NCI-H524 treated with DMSO at 0.1 percent for 48 hours (cell line): ENCODE data around the gene SCGB3A1.

Experiments used
- DNase-seq: peaks from one replicate; lab custom pipeline; 2025; lab: John Stamatoyannopoulos, UW

The SCGB3A1 gene

DNA sequence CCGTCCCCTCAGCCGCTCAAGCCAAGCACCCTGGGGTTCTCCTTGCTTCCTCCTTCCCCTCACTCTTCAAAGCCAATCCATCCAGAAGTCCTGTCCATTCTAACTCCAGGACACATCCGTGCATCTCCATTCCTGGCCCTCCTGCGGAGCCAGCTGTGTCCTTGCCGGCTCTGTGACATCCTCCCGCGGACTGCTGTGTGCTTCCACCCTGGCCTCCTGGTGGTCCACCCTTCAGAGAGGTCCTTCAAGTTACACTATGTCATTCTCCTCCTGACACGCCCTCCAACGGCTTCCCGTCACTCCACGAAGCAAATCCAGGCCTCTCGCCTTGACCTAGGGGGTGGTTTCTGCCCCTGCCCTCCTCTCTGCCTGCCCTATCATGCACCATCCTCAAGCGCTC is 13.0 kb upstream of the SCGB3A1 start:
- DNase-seq = no peak

DNA sequence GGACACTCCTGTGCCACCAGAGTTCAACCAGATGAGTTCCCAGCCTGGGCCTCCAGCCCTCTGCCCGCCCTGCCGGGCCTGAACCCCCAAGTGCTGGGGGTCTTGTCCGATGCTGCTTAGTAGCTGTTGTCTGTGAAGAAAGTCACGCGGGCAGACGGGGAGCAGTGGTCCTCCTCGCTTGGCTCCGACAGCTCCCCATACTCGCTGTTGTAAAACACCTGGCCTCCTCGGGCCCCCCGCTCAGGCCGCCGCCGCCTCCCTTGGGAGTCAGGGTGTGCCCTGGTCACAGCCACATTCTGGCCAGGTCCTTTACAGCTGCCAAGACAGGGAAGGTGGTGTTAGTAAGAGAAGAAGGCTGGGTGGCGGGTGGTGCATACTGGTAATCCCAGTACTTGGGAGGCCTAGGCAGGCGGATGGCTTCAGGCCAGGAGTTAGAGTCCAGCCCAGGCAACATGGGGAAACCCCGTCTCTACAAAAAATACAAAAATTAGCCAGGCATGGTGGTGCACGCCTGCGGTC is 11.8 kb upstream of the SCGB3A1 start:
- no peak for DNase-seq

DNA sequence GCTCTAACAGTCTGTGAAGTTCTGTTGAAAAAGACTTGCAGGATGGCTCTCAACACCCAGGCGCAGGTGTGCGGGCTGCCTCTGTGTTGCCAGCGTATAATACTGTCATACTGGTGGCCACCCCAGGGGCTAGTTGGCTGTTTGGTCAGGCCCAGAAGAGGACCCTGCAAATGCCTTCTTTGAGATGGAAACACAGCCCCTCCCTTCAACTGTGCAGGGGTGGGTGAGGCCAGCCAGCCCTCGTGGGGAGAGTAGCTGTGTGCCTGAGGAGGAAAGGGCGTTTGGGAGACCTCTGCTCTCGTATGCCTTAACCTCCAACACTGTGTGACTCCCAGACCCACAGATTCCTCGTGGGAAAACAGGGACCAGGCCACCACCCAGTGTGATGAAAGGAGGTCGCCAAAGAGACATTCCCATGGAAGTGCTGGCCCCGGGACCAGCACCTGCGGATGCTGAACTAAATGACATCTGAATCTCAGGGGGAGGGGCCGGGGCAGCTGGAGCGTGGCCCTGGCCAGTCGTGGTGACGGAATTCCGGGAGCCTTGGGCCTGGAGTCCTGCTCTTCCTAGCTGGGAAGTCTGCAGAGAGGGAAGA is 11.3 kb upstream of the SCGB3A1 start:
- no peak for DNase-seq

DNA sequence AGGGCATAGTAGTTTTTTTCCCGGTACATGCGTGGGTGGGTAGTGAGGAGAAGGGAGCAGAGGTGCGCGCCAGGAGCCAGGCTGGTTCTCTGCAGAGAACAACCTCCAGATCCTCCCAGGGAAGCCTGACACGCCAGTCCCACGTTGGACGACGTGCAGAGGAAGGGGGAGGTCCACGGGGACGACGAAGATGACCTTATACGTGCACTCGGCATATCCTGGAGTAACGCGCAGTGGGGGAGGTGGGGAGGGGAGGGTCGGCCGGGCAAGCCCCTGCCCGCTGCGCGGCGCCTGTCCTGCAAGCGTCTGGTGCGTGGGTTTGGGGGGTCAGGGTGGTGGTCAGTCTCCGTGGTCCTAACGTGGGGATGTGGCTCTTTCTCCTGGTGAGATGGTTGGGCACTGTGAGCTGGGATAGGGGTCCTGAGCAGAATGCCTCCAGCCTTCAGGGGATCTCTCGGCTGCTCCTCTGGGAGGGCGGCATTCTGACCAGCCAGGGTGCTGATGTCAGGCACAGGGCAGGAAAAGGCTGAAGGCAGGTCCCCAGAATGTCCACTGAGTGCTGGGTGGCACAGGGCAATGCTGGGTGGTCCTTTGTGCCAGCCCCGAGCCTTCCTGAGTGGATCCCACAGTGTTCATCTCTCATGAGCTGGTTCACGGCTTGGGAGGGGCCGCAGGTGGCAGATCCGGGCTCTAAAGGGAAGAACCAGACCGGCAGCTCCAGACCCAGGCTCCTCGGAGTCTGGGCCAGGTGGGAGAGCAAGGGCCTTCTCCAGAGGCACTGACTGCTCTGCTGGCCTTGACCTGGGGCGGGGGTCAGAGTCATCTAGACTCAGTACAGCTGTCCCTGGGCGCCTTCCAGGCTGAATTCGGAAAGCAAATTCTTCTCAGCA is 10.5 kb upstream of the SCGB3A1 start:
- no peak for DNase-seq

DNA sequence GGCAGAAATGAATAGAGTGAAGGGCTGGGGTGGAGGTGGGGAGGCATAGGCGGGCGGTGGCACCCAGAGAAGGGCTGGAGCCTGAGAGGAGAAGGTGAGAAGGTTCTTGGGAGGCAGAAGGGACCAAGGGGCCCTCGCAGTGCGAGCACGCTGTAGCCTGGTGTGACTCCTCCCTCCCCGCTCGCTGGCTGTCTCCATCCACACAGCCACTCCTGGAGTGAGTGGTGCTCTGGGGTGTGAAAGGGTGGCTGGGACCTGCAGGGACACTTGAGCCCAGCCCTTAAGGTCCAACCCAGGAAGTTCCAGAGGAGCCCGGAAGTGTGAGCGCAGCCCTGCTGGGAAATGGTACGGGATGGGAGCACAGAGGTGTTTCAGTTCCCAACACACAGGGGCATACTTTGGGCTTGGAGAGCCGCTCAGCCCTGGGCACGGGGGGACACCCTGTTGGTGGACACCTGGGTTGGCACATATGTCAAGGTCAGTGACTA is 9.3 kb upstream of the SCGB3A1 start:
- DNase-seq = no peak

DNA sequence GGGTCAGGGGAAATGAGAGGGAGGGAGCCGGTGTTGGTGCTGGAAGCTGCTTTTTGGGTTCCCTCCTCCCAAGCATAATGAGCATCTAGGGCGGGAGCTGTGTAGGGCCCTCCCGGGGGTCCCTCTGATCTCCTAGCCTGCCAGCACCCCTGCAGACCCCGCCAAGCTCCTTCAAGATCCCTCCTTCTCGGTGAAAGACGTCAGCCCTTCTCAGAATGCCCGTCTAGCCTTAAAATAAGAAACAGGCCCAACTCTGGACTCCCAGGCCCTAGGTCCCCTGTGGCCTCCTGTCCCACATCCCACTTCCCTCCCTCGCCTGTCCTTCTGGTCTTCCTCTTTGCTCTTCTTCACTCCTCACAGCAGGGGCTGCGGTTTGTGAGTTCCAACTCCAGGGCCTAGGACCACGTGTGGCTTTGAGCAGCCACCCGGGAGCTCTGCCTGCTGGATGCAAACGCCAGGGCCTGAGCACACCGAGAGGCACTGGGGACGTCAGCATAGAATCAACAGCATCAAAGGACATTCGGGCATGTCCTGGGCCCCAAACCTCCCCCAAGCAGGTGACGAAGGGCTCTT is 8.8 kb upstream of the SCGB3A1 start:
- no peak for DNase-seq

DNA sequence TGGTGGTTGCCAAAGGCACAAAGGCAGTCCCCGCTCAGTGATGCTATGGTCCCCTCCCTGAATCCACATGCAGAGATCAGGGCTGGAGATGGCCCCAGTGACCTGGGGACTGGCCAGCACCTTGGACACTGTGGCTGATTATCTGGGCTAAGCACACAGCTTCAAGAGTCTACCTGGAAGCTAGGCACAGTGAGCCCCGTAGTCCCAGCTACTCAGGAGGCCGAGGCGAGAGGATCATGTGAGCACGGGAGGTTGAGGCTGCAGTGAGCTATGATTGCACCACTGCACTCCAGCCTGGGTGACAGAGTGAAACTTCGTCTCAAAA is 8.3 kb upstream of the SCGB3A1 start:
- DNase-seq = no peak

DNA sequence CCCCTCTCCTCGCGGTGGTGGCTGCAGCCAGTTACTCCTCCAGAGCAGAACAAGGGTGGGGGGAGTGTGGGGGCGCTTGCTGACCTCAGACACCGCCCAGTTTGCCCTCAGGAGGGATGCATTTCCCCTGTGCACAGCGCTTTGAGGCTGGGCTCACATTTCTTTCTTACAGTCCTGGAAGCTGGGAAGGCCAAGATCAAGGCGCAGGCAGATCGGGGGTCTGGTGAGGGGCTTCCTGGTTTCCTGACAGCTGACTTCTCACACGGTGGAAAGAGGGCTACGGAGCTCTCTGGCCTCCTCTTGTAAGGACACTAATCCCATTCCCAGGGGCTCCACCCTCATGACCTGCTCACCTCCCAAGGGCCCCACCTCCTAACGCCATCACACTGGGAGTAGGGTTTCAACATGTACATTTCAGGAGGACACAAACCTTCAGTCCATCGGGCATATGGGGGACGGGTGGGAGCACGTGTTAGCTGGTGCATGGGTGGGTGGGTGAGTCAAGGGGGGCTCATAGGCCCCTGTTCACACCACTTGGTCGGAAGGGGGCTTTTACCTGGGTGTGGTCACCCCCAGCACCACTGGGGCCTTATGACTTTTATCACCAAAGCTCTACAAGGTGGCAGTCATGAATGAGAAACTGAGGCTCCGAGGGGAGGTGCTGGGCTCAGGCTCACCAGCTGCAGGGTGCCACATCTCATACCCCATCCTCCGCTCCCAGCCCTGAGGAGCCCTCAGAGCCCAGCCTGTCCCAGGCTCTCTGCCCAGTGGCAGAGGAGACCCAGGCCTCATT is 7.7 kb upstream of the SCGB3A1 start:
- DNase-seq = no peak

DNA sequence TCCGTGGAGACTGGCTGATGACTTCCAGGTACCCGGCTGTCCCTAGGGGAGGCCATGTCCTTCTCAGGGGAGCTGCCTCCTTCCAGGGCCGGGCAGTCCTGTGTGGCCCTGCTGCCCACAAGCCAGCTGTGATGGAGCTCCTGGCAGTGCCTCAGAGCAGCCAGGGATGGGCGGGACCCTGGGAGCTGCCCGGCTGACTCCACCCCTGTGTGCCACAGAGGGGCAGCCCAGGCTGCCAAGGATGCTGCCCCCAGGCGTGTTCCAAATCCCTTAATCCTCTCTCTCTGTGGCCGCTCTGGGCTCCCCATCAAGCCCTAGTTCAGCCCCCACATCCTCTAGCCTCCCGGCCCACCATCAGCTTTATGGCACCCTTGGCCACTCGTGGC is 7.0 kb upstream of the SCGB3A1 start:
- DNase-seq = no peak

DNA sequence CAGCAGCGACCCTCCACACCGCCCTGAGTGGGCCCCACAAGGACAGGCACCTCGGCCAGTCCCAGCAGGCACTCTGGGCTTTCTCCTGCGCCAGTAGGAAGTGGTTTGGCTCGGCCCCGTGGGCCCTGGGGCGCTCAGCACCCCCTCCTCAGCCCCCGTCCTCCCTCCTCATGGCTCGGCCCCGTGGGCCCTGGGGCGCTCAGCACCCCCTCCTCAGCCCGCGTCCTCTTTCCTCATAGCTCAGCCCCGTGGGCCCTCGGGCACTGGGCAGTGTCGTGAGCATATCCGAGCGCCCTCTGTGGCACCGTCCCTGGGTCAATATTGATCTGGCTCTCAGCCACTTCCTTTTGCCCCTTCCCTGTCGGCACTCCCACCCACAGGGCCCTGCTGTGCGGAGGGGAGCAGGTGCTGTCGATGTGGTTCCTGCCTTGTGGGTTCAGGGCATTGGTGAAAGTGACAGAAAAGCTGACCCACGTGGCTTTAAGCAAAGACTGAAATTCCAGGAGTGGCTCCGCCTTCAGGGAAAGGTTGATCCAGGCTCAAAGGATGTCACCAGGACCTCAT is 5.5 kb upstream of the SCGB3A1 start:
- DNase-seq = no peak

DNA sequence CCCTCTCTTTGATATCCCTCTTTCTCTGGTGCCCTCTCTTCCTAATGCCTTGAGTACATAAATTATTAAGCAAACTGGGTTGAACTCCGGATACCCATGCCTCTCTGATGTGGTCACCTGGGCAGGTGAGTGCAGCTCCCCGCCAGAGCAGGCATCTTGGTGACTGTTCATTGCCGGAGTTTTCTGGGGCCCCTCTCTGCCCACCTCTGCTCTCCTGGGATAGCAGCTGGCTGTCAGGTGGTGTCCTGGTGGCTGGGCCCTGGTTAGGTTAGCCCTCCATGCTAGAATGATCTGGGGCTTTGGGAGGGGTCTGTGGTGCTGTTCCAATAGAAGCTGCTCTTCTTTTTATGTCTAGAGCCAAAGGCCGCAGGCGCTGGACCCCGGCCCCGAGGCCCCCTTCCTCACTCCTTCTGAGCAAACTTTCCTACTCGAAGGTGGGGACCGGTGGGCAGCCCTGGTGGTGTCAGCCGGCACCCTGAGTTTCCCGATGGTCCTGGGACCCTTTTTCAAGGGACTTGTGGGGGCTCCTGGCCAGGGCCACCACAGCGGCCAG is 4.9 kb upstream of the SCGB3A1 start:
- no peak for DNase-seq

DNA sequence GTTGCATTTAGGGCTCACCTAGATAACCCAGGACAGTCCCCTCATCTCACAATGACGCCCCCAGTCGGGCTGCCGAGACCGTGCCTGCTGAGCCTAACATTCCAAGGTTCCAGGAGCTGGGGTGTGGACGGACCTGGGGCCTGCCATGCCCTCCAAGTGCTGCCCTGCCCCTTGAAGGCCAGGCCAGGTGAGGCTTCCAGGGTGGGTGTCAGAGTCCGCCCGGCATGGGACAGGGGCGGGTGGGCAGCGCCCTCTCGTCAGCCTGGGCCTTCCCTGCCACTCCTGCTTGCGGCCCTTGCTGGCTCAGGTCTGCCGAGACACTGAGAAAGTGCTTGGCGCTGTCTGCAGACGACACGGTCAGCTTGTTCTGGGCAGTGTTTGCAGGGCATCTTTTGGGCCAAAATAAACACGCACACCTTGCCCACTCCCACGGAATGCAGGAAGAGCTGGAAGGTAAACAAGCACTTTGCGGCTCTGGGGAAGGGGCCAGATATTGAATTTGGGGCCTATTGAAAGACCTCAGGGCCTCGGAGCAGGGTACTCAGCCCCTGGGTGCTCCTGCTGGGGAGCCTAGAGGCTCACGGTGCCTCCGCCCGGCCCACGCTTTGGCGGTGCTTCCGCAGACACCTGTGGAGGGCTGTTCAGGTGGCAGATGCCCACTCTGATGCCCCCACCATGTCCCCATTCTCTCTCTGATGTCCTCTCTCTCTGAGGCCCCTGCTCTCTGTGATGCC is 4.2 kb upstream of the SCGB3A1 start:
- DNase-seq = no peak

DNA sequence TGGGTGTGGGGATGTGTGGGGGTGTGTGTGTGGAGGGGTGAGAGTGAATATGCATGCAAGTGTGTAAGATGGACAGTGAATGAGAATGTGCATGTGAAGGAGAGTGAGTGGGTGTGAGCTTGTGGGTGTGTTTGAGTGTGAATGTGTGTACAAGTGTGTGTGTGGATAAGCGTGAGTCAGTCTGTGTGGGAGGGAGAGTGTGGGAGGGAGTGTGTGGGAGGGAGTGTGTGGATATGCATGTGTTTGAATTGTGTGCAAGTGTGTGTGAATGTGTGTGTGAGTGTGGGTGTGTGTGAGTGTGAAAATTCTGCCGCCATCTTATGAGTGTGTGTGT is 3.7 kb upstream of the SCGB3A1 start:
- DNase-seq = no peak

DNA sequence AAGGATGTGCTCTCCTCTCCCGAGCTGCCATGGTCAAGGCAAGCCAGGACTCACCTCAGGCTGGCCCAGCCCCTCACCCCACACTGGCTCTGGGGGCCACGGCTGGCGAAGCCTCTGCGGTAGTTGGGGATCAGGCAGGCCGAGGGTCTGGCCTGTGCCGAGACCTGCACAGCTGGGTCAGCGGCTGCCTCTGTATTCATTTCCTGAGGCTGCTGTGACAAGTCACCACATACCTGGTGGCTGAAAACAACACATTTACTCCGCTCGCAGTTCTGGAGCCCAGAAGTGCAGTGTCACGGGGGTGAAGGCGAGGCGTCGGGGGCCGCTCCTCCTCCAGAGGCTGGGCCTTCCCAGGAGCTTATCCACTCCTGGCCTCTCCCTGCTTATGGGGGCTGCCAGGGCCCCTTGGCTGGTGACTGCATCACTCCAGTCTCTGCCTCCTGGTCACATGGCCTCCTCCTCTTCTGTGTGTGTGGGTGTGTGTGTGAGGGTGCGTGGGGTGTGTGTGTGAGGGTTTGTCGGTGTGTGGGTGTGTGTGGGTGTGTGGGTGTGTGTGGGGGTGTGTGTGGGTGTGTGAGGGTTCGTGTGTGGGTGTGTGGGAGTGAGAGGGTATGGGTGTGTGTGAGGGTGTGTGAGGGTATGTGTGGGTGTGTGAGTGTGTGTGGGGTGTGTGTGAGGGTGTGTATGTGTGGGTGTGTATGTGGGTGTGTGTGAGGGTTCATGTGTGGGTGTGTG is 3.2 kb upstream of the SCGB3A1 start:
- DNase-seq = no peak

DNA sequence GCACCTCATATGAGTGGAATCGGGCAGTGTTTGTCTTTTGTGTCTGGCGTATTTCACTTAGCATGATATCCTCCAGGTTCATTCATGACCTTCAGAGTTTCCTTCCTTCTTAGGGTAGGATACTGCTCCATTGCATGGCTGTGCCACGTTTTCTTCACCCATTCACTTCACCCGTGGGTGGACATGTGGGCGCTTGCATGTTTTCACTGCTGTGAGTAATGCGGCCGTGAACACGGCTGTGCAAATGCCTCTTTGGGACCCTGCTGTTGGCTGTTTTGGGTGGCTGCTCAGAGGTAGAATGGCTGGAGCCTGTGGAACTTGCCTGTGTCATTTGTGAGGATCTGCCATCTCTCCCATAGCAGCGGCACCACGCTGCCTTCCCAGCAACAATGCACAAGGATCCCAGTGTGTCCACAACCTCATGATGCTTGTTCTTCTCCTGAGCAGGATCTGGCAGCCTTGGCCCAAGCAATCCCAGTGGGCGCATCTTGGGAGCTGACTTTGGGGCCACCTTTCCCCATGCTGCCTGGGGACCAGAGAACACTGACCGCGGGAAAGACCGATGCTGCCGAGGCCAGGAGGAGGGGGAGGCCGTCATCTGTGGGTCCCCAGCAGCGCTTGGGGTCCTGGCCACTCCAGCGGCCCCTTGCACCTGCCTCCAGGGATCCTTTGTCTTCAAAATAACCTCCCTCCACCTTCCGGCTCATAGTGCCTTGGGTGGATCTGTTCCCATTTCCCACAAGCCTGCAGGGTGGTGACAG is 2.3 kb upstream of the SCGB3A1 start:
- no peak for DNase-seq

DNA sequence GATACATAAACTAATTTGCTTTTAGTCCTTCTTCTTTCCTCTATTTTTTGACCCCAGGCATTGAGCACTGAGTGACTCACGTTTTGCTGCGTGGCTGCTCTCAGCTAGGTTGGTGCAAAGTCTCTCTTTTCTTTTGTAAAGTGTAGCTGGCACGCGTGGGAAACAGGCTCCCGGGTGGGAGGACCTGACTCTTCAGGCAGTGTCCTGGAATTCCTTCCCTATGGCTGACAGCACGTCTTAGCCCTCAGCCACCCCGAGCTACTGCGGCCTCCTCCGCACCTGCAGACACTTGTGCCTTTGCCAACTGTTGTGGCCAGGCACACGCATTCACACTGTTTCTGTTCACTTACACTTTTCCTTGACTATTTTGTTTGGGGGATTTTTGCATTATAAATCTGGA is 877 bp upstream of the SCGB3A1 start:
- DNase-seq = no peak

DNA sequence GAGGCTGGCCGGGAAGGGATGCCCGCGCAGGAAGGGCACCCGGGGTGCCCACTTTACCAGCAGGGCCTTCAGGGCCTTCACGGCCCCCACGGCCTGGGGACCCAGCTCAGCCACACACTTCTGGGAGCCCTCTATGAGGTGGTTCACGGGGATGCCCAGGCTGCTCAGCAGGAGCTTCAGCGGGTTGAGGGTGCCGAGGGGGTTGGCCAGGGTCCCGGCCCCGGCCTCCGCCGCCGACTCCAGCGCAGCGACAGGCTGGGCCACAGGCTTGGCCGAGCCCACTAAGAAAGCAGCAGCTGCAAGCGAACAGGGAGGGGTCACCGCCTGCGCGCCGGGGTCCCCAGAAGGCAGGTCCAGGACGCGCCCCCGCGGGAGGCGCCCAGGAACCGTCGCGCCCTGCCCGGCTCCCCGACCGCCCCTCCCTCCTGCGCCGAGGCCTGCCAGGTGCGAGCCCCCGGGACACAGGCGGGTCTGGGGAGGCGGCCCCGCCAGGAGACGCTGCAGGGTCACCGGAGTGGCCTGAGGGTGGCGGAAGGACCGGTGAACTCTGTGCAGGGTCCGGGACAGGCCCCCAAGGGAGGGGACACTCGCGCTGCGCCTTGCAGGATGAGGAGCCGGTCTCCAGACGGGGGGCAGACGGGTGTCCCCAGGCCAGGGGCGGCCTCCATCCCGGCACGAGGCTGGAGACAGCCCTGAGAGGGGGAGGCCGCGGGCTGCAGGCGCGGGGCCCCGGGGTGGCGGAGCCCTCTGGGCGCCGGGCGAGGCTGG is 572 bp downstream of the SCGB3A1 start:
- no peak for DNase-seq

DNA sequence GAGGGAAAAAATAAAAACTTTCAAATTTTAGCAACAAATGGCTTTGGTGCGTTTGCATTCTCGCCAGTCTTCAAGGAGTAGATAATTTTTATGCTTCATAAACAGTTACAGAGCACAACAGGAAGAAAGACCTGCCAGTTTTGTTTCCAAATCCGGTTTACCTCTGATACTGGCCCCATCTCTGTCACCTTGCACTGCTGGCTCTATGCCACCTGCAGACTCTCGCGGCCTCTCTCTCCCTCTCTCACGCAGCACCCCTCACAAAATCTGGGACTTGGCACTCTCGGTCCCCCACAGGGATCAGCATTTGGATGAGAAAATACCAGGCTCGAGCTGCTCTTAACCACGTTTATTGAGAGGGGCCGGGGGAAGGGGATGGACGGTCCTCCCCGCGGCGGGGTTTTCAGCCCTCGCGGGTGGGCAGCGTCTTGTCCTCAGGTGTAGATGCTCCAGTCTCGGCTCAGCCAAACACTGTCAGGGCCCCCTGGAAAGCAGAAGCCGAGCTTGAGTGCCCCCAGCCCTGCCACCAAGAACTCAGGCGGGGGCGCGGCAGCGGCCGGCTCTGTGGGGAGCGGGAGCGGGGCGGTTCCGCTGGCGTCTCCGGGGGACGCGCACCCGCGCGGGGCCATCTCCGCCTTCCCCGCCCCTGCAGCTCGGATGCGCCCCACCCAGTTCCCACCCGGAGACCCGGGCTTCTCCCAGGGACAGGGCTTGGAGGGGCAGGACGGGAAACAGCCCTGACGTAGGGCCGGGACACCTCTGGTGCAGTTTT is 1.3 kb downstream of the SCGB3A1 start:
- DNase-seq = no peak
